SIG-M5 treated with dmso at 0.1 percent for 504 hours (cell line): Measurements from ENCODE around the gene SLC8A3.

Source experiments
- DNase-seq: peaks from one replicate; lab custom pipeline; 2025; ENCODE audit not compliant: unreplicated experiment; lab: John Stamatoyannopoulos, UW

Gene SLC8A3

DNA sequence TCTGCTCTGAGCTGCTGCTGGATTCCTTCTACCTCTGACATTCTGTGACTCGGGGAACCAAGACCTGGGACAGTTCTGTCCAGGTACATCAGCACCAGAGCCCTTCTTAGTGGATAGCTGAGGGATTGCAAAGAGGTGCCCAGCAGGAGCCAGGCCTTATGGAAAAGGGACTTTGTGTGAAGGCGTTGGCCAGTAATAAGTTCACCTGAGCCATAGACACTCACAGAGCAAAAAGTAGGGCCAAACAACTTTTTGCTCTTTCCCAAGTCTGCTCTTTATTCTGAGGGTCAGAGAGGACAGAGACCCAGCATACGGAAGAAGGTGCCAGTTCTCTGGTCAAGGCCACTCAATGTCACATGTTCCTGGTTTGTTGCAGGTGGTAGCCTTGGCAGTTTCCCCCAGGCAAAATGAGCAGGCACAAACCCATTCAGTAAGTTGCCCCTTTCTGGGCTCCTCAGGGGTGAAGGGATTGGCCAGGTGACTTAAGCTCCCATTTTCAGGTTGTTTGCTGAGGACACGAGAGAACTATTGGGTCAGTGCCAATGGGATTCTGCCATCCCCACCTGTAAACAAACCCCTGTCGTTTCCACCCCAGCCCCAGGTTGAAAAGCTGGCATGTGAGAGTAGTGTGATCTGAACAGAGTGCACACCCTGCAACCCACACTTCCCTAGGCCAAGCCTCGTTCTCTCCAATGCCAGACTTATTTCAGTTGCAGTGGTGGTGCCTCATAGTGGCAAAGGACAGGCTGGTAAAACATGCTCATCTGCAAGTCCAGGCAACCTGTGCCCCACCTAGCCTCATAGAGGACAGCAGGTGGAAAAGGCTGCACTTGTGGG, 159.2 kb downstream of the SLC8A3 start:
- DNase-seq: no peak

DNA sequence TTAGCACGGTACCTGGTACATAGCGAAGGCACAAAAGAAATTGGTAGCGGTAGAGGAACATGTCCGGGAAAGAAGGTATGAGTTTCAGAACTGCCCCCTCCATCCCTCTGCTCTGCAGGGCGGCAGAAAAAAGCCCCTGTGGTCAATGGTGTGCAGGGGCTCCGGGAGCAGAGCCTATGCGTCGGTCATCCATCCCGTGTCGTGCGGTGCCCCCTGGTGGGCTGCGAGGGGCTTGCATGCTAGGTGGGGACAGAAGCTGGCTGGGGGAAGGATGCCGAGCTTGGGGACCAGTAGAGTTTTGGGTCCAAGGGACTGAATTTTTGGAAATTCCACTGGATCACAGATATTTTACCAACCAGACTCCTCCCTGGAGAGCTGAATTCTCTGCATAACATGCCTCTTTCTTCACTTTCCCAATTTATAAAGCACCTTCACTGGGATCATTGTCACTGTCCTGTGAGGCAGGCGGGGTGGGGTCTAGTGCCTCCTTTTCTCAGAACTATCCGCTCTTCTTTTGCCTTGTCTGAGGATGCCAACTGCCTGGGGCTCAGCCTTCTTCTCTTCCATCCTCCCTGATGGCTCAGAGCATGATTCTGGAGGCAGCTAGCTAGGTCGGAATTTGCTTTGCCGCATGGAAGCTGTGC, 160.8 kb downstream of the SLC8A3 start:
- peak; percentile 15 for DNase-seq

DNA sequence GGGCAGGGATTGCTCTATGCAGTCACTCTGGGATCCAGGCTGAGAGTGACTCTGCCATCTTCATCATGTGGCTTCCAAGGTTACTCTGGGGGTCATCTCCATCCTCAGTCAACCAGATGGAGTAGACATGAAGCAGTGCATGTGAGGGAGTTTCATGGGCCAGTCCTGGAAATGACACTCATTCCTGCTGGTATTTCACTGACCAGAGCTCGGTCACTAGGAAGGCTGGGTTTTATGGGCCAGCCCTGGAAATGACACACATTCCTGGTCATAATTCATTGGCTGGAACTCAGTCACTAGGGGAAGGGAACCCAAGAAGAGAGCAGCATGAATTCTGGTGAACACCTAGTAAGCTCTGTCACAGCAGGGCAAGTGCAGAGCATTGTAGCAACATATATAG, 164.9 kb downstream of the SLC8A3 start:
- DNase-seq: no peak

DNA sequence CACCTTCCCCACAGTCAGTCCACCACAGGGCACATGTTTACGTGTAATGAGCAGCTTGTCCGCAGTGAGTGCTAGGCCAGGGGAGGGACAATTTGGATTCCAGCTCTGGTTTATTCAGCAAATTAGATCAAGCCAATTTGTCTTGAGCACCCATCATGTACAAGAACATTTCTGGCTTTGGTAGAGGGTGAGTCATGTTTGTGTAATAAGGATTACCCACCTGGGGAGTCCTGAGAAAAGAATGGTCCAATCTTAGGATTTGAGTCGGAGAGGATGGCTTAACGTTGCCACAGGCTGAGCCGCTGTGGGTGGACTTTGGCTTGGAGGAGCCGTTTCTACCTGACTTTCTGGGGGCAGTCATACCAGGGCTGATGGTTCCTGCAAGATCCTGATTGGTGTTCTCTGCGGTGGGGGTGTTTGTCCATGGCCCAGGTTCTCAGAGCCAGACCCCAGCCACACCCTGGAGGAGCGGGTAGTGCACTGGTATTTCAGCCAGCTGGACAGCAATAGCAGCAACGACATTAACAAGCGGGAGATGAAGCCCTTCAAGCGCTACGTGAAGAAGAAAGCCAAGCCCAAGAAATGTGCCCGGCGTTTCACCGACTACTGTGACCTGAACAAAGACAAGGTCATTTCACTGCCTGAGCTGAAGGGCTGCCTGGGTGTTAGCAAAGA, 165.8 kb downstream of the SLC8A3 start:
- DNase-seq: no peak

DNA sequence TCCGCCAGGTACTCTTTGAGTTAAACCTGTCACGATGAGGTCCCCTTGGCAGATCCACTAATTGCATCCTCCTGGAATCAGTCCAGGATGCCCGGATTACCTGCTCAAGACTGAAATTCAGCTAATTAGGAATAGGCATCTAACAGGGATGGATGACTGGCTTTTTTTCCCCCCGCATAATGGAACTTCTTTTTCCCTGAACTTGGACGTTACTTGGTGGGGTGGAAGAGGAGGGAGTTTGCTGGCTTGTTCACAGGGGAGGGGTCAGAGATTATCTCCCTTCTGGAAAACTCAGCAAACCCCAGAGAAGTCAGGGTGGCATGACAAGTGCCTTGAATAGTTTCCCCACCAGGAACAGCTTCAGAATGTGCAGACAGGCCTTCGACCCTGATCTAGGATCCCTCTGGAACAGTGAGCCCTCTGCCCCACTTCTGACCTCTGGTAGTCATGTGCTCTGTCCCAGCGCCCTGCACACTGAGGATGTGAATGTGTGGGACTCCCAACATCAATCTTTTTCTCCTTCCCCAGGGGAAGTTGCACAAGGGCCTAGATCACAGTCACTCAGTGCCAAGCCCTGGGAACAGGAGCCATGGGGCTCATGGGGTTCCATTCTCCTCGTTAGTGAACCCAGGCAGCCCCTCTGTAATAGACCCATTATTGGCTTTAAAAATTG, 167.1 kb downstream of the SLC8A3 start:
- DNase-seq: no peak

DNA sequence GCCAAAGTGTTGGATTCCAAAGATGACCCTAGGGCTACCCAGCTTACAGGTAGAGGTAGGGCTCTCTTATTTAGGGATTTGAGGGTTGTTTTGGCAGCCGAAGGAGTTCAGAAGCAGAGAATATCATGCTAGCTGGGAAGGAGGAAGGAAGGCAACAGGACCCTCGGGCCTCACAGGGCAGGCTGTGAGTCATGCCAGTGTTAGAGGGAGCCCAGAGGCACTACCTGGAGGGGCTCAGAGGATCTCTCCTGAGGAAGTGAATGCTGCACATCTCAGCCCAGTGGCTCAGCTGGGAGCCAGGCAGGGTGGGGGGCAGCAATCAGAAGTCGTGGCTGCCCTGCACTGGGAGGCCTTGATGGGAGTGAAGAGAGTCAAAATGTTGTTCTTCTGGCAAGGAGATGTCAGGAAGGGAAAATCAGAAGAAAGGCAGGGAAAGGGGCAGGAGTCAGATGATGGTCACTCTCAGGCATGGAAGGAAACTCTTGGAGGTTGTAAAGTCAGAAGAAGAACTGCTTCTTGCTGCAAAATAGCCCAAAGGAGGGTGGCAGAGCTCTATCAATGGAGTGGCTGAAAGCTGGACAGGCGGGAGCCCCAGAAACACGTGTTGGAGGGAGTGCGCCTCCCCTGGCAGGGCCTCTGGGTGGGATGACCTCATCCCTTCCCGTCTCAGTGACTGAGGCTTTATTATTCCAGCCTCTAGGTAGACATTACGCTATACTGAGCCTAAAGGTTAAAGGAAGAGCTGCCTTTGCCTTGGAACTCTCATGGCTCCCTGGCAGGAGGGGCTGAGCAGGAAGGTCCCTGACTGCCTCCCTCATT, 168.2 kb downstream of the SLC8A3 start:
- DNase-seq: no peak

DNA sequence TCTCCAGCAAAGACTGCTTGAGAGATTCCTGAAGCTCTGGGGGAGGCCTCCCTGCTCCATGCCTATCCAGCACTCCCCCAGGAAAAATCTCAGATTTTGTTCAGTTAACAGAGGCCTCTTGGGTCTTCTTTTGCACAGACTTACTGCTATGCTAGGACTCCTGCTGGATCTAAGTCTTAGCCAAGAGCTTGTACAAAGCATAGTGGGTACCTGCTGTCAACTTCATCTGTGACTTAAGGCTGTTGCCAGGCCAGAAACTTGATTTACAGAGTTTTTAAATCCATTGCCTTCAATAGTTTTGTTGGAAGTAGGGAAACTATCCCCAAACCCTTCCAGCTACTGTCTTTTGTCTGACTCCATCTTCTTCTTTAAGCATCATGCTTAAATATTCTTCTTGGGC, 169.1 kb downstream of the SLC8A3 start:
- no peak for DNase-seq

DNA sequence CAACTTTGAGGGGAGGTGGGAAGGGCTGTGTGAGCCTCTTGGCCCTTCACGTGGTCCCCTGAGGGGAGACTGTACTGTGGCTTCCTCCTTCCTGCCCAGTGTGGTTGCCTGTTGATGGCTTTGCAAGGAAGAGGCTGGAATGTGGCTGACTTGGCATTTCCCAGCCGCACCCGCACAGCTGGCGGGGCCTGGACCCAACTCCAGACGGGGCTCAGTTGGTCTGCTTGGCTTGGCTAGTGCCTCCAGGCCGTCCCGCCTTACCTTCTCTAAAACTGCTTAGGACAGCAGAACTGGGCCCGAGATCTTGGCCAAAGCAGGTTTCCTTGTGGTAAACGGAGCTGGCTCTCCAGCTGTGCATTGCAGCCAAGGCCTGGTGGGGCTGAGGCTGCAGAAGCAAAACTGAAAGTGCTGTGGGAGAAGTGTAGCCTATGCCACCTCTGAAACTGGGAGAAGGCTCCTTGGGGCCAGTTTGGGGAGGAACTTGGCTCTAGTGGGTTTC, 170.0 kb downstream of the SLC8A3 start:
- DNase-seq: peak; percentile 42

DNA sequence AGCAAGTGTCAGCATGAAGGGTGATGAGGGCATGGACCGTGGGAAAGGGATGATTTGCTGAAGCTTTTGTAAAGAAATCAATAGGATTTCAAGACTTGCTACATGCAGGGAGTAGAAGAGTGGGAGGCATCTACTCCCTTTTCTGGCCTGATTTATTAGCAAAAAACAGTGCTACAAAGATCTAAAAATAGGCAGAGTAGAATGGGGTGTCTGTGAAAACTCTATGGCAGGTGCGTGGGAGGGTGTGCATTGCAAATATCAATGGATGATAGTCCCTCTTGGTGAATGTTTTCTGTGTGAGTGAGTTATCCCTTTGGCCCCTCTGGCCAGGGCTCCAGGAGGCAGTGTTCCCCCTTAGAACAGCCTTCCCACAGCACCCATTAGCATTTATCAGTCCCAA, 170.5 kb downstream of the SLC8A3 start:
- no peak for DNase-seq

DNA sequence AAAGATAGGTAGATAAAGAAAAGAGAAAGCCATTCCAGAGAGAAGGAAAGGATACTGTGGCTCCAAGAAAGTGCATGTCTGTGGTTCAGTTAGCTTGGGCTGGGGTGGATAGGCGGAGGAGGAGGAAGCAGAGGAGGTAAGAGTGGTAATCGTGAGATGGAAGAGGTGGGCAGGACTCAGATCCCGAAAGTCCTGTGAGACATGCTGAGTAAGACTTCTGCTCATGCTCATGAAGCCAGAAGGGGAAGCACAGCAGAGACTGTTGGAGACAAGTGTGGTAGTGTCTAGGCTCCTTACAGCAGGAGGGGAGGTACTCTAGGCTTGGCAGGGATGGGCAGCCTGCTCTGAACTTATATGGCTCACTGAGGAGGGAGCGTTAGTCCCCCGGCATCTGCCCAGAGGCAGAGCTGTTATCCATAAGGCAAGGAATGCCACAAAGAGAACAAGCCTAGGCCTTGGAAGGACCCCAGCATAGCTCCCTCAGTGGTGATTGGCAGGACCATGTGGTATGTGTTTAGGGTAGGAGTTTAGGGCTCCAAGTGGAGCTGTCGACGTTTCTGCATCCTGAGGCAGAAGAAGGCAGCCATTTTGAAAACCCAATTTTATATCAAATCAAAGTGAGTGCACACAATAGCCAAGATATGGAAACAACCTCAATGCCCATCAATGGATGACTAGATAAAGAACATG, 174.2 kb downstream of the SLC8A3 start:
- DNase-seq: no peak

DNA sequence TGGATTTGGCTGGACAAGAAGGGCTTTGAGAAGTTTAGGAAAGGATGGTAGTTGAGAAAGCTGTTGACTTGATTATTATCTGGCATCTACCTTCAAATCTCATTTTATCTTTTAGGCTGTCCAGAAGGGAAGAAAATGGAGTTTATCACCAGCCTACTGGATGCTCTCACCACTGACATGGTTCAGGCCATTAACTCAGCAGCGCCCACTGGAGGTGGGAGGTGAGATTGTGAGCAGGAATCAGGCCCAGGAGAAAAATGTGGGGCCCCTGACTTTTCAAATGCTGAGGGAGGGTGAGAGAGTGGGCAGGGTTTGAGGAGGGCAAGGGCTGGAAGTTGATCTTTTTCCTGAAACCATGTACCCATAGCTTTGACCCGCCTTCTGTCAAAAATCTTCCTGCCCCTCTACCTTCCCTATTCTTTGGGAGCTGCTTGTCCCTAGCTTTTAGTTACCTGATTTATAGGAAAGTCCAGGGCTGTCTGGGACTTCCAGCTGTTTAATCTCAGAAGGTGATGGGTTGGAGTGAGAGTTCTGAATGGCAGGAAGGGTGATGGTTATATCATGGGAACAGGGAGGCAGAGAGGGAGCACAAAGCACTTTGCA, 175.4 kb downstream of the SLC8A3 start:
- peak; percentile 8 for DNase-seq

DNA sequence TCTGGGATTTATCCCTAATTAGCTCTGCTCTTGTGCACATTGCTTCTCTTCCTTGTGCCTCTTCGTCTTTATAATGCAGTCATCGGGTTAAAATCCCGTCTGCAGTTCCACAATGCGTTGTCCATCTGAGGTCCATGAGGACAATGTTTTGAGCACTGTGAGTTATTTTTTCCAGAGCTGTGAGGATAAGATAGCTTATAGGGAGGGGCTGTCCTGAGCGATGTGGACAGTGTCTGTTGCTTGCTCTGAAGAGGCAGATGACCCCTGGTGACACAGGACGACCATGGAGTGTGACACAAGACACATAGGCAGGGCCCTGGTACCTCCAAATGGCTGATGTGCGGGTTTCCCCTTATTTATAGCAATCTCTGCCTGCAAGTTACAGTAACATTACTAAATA, 177.0 kb downstream of the SLC8A3 start:
- no peak for DNase-seq

DNA sequence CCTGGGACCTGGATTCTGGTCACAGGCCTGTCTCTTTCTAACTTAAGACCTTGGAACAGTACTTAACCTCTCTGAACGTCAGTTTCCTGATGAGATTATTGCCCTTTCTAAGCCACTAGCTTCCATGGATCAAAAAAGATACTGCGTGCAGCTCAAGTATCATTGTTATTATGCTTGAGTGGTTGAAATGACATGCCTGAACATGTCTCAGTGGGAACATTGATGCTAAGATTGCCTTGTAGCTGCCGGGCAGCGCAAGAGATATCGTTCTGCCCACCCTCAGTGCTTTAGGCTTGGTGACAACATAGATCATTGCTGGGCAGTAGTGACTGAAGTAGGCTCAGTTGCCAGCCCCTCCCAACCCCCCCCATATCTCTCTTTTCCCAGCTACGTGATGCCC, 177.7 kb downstream of the SLC8A3 start:
- no peak for DNase-seq

DNA sequence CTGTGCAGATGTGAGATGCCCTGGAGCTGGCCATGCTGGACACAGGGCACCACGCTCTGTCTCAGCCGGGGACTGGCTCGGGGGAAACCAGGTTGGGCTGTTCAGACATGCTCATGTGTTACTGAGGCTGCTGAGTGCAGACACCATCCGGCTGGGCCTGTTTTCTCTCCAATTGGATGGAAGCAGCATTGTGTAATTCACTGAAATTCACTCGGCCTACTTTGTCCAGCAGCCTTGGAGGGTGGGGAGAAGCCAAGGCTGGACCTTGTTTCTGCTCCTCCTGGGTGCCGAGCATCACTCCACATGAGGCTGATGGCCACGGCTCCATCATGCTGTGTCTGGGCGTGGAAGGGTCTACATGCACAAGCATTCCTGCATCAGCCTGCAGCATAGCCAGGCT, 178.8 kb downstream of the SLC8A3 start:
- DNase-seq: no peak

DNA sequence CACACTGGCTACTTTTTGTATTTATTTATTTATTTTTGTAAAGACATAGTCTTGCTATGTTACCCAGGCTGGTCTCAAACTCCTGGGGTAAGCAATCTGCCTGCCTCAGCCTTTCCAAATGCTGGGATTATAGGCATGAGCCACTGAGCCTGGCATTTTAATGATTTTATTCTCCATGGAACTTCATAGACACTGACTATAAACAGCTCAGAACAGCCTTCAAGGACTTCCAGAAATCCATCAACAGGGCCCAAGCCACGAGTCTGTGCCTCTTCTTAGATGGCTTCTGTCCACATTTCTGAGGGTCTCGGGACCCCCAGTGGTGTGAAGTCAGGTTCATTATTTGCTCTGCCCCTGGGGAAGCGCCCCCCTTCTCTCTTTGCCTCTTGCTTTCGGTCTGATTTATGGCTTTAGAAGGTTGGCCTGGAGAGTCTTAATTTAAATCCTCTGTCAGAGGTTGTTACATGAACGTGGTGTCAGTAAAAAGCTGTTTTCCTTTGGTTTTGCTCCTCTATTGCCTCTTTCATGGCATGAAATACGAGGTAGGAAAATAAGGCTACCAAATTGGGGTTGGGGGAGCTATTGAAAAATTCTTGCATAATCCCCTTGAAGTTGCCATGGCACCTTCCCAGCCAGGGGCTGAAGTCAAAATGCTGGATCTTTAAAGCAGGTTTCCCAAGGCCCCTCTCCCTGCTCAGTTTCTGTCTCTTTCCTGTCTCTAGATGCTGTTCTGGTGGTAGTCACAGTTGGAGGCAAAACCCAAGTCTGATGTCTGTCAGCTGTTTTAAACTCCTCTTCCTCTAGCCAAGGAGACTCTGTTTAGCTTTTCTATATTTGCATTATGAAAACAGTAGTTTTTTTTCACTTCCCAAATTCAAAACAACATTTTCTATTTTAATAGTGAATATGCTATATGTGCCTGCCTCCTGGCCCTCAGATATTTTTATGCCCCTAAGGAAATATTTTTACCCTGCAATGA, 180.2 kb downstream of the SLC8A3 start:
- no peak for DNase-seq

DNA sequence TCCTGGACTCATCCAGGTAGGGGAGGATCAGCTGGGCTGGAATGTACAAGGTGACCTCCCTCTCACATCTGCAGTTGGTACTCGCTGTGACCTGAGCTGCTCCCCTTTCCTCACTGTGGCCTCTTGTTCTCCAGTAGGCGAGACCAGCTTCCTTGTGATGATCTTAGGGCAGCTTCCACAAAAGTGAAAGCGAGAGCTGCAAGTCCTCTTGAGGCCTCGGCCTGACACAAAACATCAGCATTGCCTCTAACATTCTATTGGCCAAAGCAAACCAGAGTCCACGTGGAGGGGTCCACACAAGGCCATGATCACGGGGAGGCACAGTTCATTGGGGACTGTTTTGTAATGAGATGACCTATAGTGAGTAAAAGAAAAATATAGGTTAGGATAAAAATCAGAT, 182.1 kb downstream of the SLC8A3 start:
- no peak for DNase-seq

DNA sequence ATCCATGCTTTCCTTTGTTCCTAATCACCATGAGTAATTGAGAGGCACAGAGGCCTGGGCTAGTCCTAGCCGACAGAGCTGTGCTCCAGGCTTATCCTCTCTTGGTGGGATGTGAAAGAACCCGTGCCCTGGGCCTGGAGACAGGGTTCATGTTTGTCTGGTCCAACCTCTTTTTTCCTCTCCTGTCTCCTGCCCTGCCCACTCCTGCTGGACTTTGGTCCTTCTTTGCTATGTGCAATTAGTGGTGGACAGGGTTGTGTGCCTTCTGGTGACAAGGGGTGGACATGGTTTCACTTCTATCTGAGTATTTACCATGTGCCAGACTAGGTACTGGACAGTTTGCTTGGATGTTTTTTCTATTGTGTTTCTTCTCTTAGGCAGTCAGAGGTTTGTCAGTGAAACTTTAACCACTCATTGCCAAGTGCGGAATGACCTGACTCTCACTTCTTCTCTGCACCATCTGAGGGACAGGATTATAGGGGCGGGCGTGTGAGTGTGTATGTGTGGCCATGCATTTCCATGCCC, 183.4 kb downstream of the SLC8A3 start:
- no peak for DNase-seq

DNA sequence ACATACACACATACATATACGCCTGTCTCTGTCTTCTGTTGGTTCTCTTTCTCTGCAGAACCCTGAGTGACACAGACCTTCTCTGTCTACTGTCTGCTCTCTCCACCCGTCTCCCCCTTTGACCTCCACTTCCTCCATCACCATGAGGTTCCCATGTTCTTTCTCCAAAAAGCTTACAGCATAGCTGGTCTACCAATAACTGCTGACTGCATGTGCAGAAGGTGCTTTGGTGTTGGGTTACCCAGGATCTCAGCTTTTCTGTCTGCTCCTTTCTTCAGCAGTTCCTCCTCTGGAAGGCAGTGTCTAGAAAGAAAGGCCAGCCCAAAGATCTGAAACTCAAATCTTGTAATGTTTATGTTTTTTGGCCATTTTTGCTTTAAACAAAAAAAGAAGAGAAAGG, 184.0 kb downstream of the SLC8A3 start:
- no peak for DNase-seq
